Endothelial cell of umbilical vein (primary cell): ENCODE measurements around the gene AP2A2. TPM values are rescaled to one million over a fixed set of nuclear protein-coding genes. Genes with fewer than 3 reads are reported as not detected.

Experiments used
- BruUV-seq: library from RNA; stranded (reverse); fragments of 400-500 nt; replicated peaks from 2 replicates; lab custom pipeline; 2021; lab: Mats Ljungman, UMichigan
- CTCF ChIA-PET: fragments of 300-600, 350-600 bp; sonication (Branson Sonifier 250); formaldehyde crosslinking; loops from one replicate; lab custom pipeline; 2021; ENCODE audit warnings: antibody characterized with exemption, inconsistent platforms; lab: Charles Lee
- POLR2A ChIA-PET: fragments of 300-600, 350-600 bp; sonication (Branson Sonifier 250); formaldehyde crosslinking; loops from one replicate; lab custom pipeline; 2021; ENCODE audit warnings: antibody characterized with exemption, inconsistent platforms; lab: Charles Lee
- DNase-seq: peaks from one replicate; pipeline ENCODE4 v3.0.0-alpha.2; 2011; ENCODE audit warnings: low read depth, low spot score
- FAIRE-seq: peaks from 2 replicates; lab custom pipeline; 2011; peaks lifted over from hg19 to GRCh38; lab: Jason Lieb, UNC
- H2AFZ ChIP-seq: 2 replicates; pipeline ENCODE4 v1.6.0; 2012; ENCODE audit warnings: low read depth, low read length, control low read depth, inconsistent platforms
- H3K27ac ChIP-seq: 2 replicates; pipeline ENCODE4 v1.5.1; 2011; ENCODE audit warnings: low read depth, mild to moderate bottlenecking, control low read depth, low read length, moderate library complexity; ENCODE audit not compliant: insufficient read depth
- H3K27me3 ChIP-seq, 2 experiments: 2 replicates each; pipeline versions ENCODE4 v1.6.0 to v1.6.1; 2011; ENCODE audit warnings: low read length in 2 of 2, mixed read lengths in 1 of 2; ENCODE audit not compliant: control insufficient read depth in 2 of 2, insufficient read depth in 2 of 2
- H3K36me3 ChIP-seq, 2 experiments: 2 replicates in 1 of 2; 3 replicates in 1 of 2; pipeline ENCODE4 v1.5.1; 2011; ENCODE audit warnings: low read length in 2 of 2, mild to moderate bottlenecking in 1 of 2, moderate library complexity in 1 of 2; ENCODE audit not compliant: control insufficient read depth in 2 of 2, insufficient read depth in 2 of 2; ENCODE audit errors: extremely low read depth in 1 of 2
- H3K4me1 ChIP-seq: 3 replicates; pipeline ENCODE4 v1.5.1; 2011; ENCODE audit warnings: mild to moderate bottlenecking, low read length; ENCODE audit not compliant: control insufficient read depth, insufficient read depth; ENCODE audit errors: extremely low read depth
- H3K4me2 ChIP-seq: 2 replicates; pipeline ENCODE4 v1.6.1; 2011; ENCODE audit warnings: low read length, control low read depth, mixed read lengths; ENCODE audit not compliant: insufficient read depth
- H3K4me3 ChIP-seq, 3 experiments: fragments of 200-600 bp in 1 of 3; sonication (generic), shearing (Covaris generic) in 1 of 3; replicated peaks in 1 of 3; 2 replicates each; pipeline ENCODE4 v1.5.1; 2011 to 2016; ENCODE audit warnings: control low read depth in 3 of 3, low read length in 3 of 3, mild to moderate bottlenecking in 2 of 3, inconsistent platforms in 1 of 3, low read depth in 1 of 3, moderate library complexity in 1 of 3; ENCODE audit not compliant: insufficient read depth in 1 of 3
- H3K79me2 ChIP-seq: 2 replicates; pipeline ENCODE4 v1.6.0; 2012; ENCODE audit warnings: low read length, inconsistent platforms; ENCODE audit not compliant: control insufficient read depth, insufficient read depth
- H3K9ac ChIP-seq: replicated peaks from 2 replicates; pipeline ENCODE3; 2011; ENCODE audit warnings: low read length, control low read depth; ENCODE audit not compliant: insufficient read depth; ENCODE audit errors: extremely low read depth
- H3K9me1 ChIP-seq: replicated peaks from 3 replicates; pipeline ENCODE4 v1.6.0; 2011; ENCODE audit warnings: mild to moderate bottlenecking, low read length; ENCODE audit not compliant: control insufficient read depth, insufficient read depth; ENCODE audit errors: extremely low read depth
- H3K9me3 ChIP-seq: replicated peaks from 2 replicates; pipeline ENCODE4 v1.5.1; 2012; ENCODE audit warnings: low read length, inconsistent platforms; ENCODE audit not compliant: control insufficient read depth, insufficient read depth
- H4K20me1 ChIP-seq: replicated peaks from 2 replicates; pipeline ENCODE3; 2011; ENCODE audit warnings: mild to moderate bottlenecking, low read length; ENCODE audit not compliant: control insufficient read depth, insufficient read depth; ENCODE audit errors: extremely low read depth
- CTCF ChIP-seq, 2 donors: IDR thresholded peaks; 1 replicate in 1 of 2; 2 replicates in 1 of 2; pipeline ENCODE4 v1.5.1; 2011; ENCODE audit warnings: low read length in 2 of 2, mild to moderate bottlenecking in 2 of 2, moderate library complexity in 2 of 2, control low read depth in 1 of 2, inconsistent platforms in 1 of 2, low read depth in 1 of 2; ENCODE audit not compliant: insufficient read depth in 1 of 2; ENCODE audit errors: extremely low read depth in 1 of 2
- EZH2 ChIP-seq: IDR thresholded peaks from 2 replicates; pipeline ENCODE4 v1.6.1; 2012; ENCODE audit warnings: borderline replicate concordance, low read depth, mild to moderate bottlenecking, moderate library complexity, low read length, inconsistent platforms; ENCODE audit not compliant: severe bottlenecking
- FOS ChIP-seq: IDR thresholded peaks from 2 replicates; pipeline ENCODE4 v1.6.1; 2011; ENCODE audit warnings: mild to moderate bottlenecking, low read length, moderate library complexity, borderline replicate concordance; ENCODE audit not compliant: insufficient read depth
- GATA2 ChIP-seq: IDR thresholded peaks from 2 replicates; pipeline ENCODE4 v1.7.0; 2011; ENCODE audit warnings: low read depth, mild to moderate bottlenecking, moderate library complexity, mixed read lengths, low read length; ENCODE audit not compliant: insufficient read length, insufficient read depth
- JUN ChIP-seq: IDR thresholded peaks from 2 replicates; pipeline ENCODE4 v1.6.1; 2011; ENCODE audit warnings: borderline replicate concordance, low read depth; ENCODE audit not compliant: insufficient read length, insufficient read depth
- MYC ChIP-seq: IDR thresholded peaks from one replicate; pipeline ENCODE4 v1.6.1; 2011; ENCODE audit warnings: mild to moderate bottlenecking, low read depth, low read length
- POLR2A ChIP-seq: IDR thresholded peaks from 2 replicates; pipeline ENCODE4 v1.6.1; 2012; ENCODE audit warnings: low read depth, mild to moderate bottlenecking, control low read depth, low read length
- POLR2AphosphoS5 ChIP-seq: IDR thresholded peaks from 2 replicates; pipeline ENCODE4 v1.6.1; 2012; ENCODE audit warnings: low read depth, mild to moderate bottlenecking, control low read depth, low read length, moderate library complexity; ENCODE audit not compliant: insufficient read depth
- dilution Hi-C: fragments of 300-500 bp; cut with MboI; formaldehyde crosslinking; loops from one replicate; pipeline ENCODE4 v1.15.0; 2019; ENCODE audit warnings: low sequenced_read_pairs; ENCODE audit not compliant: extremely low pct_ligation_motif_present
- intact Hi-C: fragments of 100-400 bp; cut with micrococcal nuclease; formaldehyde crosslinking; loops from one replicate; pipeline ENCODE4 v1.10.0; 2022
- polyA plus RNA-seq, 4 experiments: library from polyadenylated mRNA; depleted of rRNA in 3 of 4; stranded (reverse) in 3 of 4; unstranded in 1 of 4; fragments of >200 nt; gene quantifications; 2 replicates each; pipeline versions ENCODE4 v1.2.1 to v1.2.3, GENCODE V29; 2011 to 2012; ENCODE audit warnings: missing spikeins in 1 of 4
- total RNA-seq: library from RNA; stranded (reverse); gene quantifications from 2 replicates; pipeline ENCODE4 v1.2.3, GENCODE V29; 2021
- TF ChIP-seq, protein P1 (sequence below): IDR thresholded peaks from 2 replicates; pipeline ENCODE4 v1.6.1; 2011; ENCODE audit not compliant: insufficient read depth, insufficient read length

AP2A2 gene
- total and polyA plus RNA-seq, 2 donors (not counting 3 experiments of a cell fraction or from before 2014, with no cell fraction given) = 89.5 to 92.6 TPM

GRCh38 chr11:996681-997080 is 71.0 kb downstream of the AP2A2 start:
- H3K9ac ChIP-seq = no peak overlapping the region

More at GRCh38 chr11:996681-997080, 71.0 kb downstream of the AP2A2 start:
- TF ChIP-seq EZH2 (no peak), CTCF (IDR thresholded peaks at IDR 0.05; ENCODE audit: extremely low read depth in 1 of 2, insufficient read depth in 1 of 2, low read depth in 1 of 2, low read length in 2 of 2) (no peak), POLR2A (no peak), MYC (no peak), POLR2AphosphoS5 (no peak), FOS (no peak), JUN (no peak), GATA2 (no peak)
- TF ChIP-seq, protein P1, sequence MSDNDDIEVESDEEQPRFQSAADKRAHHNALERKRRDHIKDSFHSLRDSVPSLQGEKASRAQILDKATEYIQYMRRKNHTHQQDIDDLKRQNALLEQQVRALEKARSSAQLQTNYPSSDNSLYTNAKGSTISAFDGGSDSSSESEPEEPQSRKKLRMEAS = no peak
- Histone ChIP-seq H3K9me1 (no peaks in the 10 kb centered on the region), H2AFZ (no peak overlapping the region), H3K9me3 (no peaks in the 10 kb centered on the region), H3K4me2 (no peak overlapping the region), H3K79me2 (peaks cover 2% of the 10 kb centered on the region), H4K20me1 (no peaks in the 10 kb centered on the region), H3K27me3 (no peaks in the 10 kb centered on the region), H3K36me3 (peaks cover 9 to 53% of the 10 kb centered on the region in 2 experiments), H3K27ac (no peak overlapping the region), H3K4me3 (no peak overlapping the region), H3K4me1 (no peaks in the 10 kb centered on the region)
- CTCF ChIA-PET = interaction anchor here (0.6 to 1.2 kb wide), 2 partner anchors 14 to 66 kb away, joined by 3 read pairs; no protein-coding TSS in a partner anchor
- no TSS peak for BruUV-seq
- POLR2A ChIA-PET = interaction anchor here (0.6 kb wide), 1 partner anchor 198 kb away, joined by 3 read pairs; no protein-coding TSS in a partner anchor
- dilution Hi-C loops = no loop called here
- intact Hi-C loops = no loop called here
- no peak for FAIRE-seq
- DNase-seq = no peak
